Measurements from ENCODE around the gene TPO. TPM values are rescaled to one million over a fixed set of nuclear protein-coding genes. Genes with fewer than 3 reads are reported as not detected.

Gene TPO
- total and polyA plus RNA-seq, 4 donors = not detected

DNA sequence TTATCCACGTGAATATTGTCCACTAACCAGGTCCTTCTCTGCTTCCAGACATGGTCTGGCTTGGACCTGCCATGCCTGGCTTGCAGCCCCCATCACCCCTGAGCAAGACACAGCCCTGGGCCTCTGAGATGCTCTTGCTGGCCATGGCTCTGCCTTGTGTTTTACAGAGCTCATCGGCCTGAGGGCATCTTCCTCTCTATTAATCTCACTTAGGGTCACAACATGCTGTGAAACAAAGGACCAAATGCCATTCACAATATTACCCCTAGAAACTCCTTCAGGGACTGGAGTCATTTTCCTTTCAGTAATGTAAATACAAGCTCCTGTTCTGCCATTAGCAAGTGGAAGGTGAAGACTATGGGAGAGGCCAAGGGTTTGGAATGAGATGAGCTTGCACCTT, 6.8 kb upstream of the TPO start:
- Histone ChIP-seq H3K4me3 (ENCODE audit: low read depth in 1 of 3, low read length in 3 of 3) (no peak overlapping the region), H3K27ac (ENCODE audit: low read depth in 1 of 2, low read length in 2 of 2) (no peak overlapping the region), H3K36me3 (ENCODE audit: control insufficient read depth in 4 of 4, insufficient read depth in 3 of 4, low read depth in 1 of 4, low read length in 3 of 4) (no peaks in the 10 kb centered on the region), H3K9me3 (ENCODE audit: control insufficient read depth in 4 of 4, low read length in 3 of 4) (no peaks in the 10 kb centered on the region), H3K27me3 (ENCODE audit: control insufficient read depth in 4 of 4, insufficient read depth in 4 of 4, low read length in 3 of 4) (peaks cover 0 to 3% (median 0%) of the 10 kb centered on the region in 4 donors), H3K4me1 (ENCODE audit: control insufficient read depth in 4 of 4, insufficient read depth in 4 of 4, low read length in 3 of 4) (no peaks in the 10 kb centered on the region), H3K9ac (ENCODE audit: low read depth in 1 of 2, low read length in 2 of 2) (no peak overlapping the region)
- no peak for DNase-seq (ENCODE audit: low spot score)
- no peak for TF ChIP-seq SP1 (IDR thresholded peaks at IDR 0.05)
- TF ChIP-seq NR2F2 (IDR thresholded peaks at IDR 0.05) = no peak
- no peak for TF ChIP-seq FOXA1 (IDR thresholded peaks at IDR 0.05)
- no peak for TF ChIP-seq JUND (IDR thresholded peaks at IDR 0.05)
- no peak for TF ChIP-seq GABPA (IDR thresholded peaks at IDR 0.05 in 1 of 2, conservative IDR thresholded peaks at IDR 0.05 in 1 of 2)
- TF ChIP-seq HNF4A (conservative IDR thresholded peaks at IDR 0.05) = no peak
- TF ChIP-seq RAD21 (IDR thresholded peaks at IDR 0.05) = no peak
- TF ChIP-seq FOXA2 (IDR thresholded peaks at IDR 0.05) = no peak
- TF ChIP-seq, protein P1, sequence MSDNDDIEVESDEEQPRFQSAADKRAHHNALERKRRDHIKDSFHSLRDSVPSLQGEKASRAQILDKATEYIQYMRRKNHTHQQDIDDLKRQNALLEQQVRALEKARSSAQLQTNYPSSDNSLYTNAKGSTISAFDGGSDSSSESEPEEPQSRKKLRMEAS (IDR thresholded peaks at IDR 0.05) = no peak
- TF ChIP-seq RXRA (IDR thresholded peaks at IDR 0.05) = no peak
- TF ChIP-seq, protein P2, sequence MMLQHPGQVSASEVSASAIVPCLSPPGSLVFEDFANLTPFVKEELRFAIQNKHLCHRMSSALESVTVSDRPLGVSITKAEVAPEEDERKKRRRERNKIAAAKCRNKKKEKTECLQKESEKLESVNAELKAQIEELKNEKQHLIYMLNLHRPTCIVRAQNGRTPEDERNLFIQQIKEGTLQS (IDR thresholded peaks at IDR 0.05) = no peak
- TF ChIP-seq EGR1 (IDR thresholded peaks at IDR 0.05; ENCODE audit: low read depth in 2 of 2) = no peak
- TF ChIP-seq, protein P3, sequence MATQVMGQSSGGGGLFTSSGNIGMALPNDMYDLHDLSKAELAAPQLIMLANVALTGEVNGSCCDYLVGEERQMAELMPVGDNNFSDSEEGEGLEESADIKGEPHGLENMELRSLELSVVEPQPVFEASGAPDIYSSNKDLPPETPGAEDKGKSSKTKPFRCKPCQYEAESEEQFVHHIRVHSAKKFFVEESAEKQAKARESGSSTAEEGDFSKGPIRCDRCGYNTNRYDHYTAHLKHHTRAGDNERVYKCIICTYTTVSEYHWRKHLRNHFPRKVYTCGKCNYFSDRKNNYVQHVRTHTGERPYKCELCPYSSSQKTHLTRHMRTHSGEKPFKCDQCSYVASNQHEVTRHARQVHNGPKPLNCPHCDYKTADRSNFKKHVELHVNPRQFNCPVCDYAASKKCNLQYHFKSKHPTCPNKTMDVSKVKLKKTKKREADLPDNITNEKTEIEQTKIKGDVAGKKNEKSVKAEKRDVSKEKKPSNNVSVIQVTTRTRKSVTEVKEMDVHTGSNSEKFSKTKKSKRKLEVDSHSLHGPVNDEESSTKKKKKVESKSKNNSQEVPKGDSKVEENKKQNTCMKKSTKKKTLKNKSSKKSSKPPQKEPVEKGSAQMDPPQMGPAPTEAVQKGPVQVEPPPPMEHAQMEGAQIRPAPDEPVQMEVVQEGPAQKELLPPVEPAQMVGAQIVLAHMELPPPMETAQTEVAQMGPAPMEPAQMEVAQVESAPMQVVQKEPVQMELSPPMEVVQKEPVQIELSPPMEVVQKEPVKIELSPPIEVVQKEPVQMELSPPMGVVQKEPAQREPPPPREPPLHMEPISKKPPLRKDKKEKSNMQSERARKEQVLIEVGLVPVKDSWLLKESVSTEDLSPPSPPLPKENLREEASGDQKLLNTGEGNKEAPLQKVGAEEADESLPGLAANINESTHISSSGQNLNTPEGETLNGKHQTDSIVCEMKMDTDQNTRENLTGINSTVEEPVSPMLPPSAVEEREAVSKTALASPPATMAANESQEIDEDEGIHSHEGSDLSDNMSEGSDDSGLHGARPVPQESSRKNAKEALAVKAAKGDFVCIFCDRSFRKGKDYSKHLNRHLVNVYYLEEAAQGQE (IDR thresholded peaks at IDR 0.05) = no peak
- no peak for TF ChIP-seq TAF1 (conservative IDR thresholded peaks at IDR 0.05)
- TF ChIP-seq, protein P4, sequence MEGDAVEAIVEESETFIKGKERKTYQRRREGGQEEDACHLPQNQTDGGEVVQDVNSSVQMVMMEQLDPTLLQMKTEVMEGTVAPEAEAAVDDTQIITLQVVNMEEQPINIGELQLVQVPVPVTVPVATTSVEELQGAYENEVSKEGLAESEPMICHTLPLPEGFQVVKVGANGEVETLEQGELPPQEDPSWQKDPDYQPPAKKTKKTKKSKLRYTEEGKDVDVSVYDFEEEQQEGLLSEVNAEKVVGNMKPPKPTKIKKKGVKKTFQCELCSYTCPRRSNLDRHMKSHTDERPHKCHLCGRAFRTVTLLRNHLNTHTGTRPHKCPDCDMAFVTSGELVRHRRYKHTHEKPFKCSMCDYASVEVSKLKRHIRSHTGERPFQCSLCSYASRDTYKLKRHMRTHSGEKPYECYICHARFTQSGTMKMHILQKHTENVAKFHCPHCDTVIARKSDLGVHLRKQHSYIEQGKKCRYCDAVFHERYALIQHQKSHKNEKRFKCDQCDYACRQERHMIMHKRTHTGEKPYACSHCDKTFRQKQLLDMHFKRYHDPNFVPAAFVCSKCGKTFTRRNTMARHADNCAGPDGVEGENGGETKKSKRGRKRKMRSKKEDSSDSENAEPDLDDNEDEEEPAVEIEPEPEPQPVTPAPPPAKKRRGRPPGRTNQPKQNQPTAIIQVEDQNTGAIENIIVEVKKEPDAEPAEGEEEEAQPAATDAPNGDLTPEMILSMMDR (IDR thresholded peaks at IDR 0.05; ENCODE audit: low read depth, low read length, missing input control) = no peak
- TF ChIP-seq HNF4G (IDR thresholded peaks at IDR 0.05) = no peak
- TF ChIP-seq YY1 (IDR thresholded peaks at IDR 0.05) = no peak
- TF ChIP-seq, protein P5, sequence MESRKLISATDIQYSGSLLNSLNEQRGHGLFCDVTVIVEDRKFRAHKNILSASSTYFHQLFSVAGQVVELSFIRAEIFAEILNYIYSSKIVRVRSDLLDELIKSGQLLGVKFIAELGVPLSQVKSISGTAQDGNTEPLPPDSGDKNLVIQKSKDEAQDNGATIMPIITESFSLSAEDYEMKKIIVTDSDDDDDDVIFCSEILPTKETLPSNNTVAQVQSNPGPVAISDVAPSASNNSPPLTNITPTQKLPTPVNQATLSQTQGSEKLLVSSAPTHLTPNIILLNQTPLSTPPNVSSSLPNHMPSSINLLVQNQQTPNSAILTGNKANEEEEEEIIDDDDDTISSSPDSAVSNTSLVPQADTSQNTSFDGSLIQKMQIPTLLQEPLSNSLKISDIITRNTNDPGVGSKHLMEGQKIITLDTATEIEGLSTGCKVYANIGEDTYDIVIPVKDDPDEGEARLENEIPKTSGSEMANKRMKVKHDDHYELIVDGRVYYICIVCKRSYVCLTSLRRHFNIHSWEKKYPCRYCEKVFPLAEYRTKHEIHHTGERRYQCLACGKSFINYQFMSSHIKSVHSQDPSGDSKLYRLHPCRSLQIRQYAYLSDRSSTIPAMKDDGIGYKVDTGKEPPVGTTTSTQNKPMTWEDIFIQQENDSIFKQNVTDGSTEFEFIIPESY (IDR thresholded peaks at IDR 0.05) = no peak
- WGBS = 68% methylated on average over 2 of the region's 2 CpGs

All from liver (tissue), 9 donors.